HG03521 (cell line): ENCODE measurements around the gene ACACB.
"Not testable (repeated sequence)": the region's sequence is repeated elsewhere in the genome, so short reads cannot be mapped to it uniquely, and the experiment has no call there.

Experiments
- ATAC-seq: cut with Tn5 transposase; IDR thresholded peaks from one replicate; pipeline ENCODE4 v1.9.1; 2021; ENCODE audit warnings: mild to moderate bottlenecking, moderate library complexity; ENCODE audit not compliant: unreplicated experiment

ACACB gene

GRCh38 chr12:109139360-109139759 lies 23.0 kb downstream of the ACACB start:
- no peak for ATAC-seq

- ATAC-seq = no peak
Measured at GRCh38 chr12:109139791-109140190, 23.4 kb downstream of the ACACB start.

GRCh38 chr12:109140560-109140959 lies 24.2 kb downstream of the ACACB start:
- no peak for ATAC-seq

- no peak for ATAC-seq
Measured at GRCh38 chr12:109144224-109144623, 27.8 kb downstream of the ACACB start.

GRCh38 chr12:109147126-109147525 lies 30.7 kb downstream of the ACACB start:
- not testable (repeated sequence) for ATAC-seq

- ATAC-seq = no peak
Measured at GRCh38 chr12:109147954-109148353, 31.6 kb downstream of the ACACB start.

- no peak for ATAC-seq
Measured at GRCh38 chr12:109150124-109150640, 33.8 kb downstream of the ACACB start.

GRCh38 chr12:109151457-109151856 lies 35.1 kb downstream of the ACACB start:
- no peak for ATAC-seq

GRCh38 chr12:109153821-109154441 lies 37.5 kb downstream of the ACACB start:
- no peak for ATAC-seq

GRCh38 chr12:109154451-109155438 lies 38.4 kb downstream of the ACACB start:
- peak; percentile 81 for ATAC-seq

GRCh38 chr12:109156036-109156435 lies 39.6 kb downstream of the ACACB start:
- no peak for ATAC-seq

- ATAC-seq = no peak
Measured at GRCh38 chr12:109156586-109156985, 40.2 kb downstream of the ACACB start.

- no peak for ATAC-seq
Measured at GRCh38 chr12:109157986-109158385, 41.6 kb downstream of the ACACB start.

GRCh38 chr12:109160433-109160832 lies 44.0 kb downstream of the ACACB start:
- no peak for ATAC-seq

GRCh38 chr12:109160873-109161272 lies 44.5 kb downstream of the ACACB start:
- ATAC-seq = no peak

- ATAC-seq = no peak
Measured at GRCh38 chr12:109162551-109162950, 46.2 kb downstream of the ACACB start.

- no peak for ATAC-seq
Measured at GRCh38 chr12:109163167-109163566, 46.8 kb downstream of the ACACB start.

- no peak for ATAC-seq
Measured at GRCh38 chr12:109165599-109165998, 49.2 kb downstream of the ACACB start.

- no peak for ATAC-seq
Measured at GRCh38 chr12:109166371-109166770, 50.0 kb downstream of the ACACB start.

GRCh38 chr12:109167781-109168180 lies 51.4 kb downstream of the ACACB start:
- ATAC-seq = no peak

- ATAC-seq = no peak
Measured at GRCh38 chr12:109169262-109169661, 52.9 kb downstream of the ACACB start.

- ATAC-seq = no peak
Measured at GRCh38 chr12:109169686-109170085, 53.3 kb downstream of the ACACB start.
